ENCODE measurements around the gene SV2A. TPM values are rescaled to one million over a fixed set of nuclear protein-coding genes. Genes with fewer than 3 reads are reported as not detected.

The SV2A gene
- total RNA-seq, 4 donors from 2014 or later, result 0.12 to 0.56 (median 0.30) TPM

GRCh38 chr1:149884433-149885338, 33.0 kb downstream of the SV2A start:
- Histone ChIP-seq H3K4me3 (peak overlapping the region; percentile 66 to 81 (median 76)), H3K36me3 (no peaks in the 10 kb centered on the region), H3K4me1 (peaks cover 22% of the 10 kb centered on the region in 2 donors), H3K27ac (peak overlapping the region; percentile 95 to 99 (median 98)), H3K9me3 (no peaks in the 10 kb centered on the region), H3K27me3 (no peaks in the 10 kb centered on the region)
- DNase-seq, result peak in 1 of 2 donors; percentile 12
- in situ Hi-C loops (cut with MboI; ENCODE audit: low sequenced_read_pairs in 4 of 4), result no loop called here
- ATAC-seq, result no peak
- no peak for TF ChIP-seq CTCF (IDR thresholded peaks at IDR 0.05 in 4 of 5, conservative IDR thresholded peaks at IDR 0.05 in 1 of 5)
- no peak for TF ChIP-seq POLR2A (IDR thresholded peaks at IDR 0.05)
- intact Hi-C loops (cut with DNase I; ENCODE audit: low total_unique reads), result no loop called here

GRCh38 chr1:149883598-149884247, 33.9 kb downstream of the SV2A start:
- Histone ChIP-seq H3K27ac (no peak overlapping the region), H3K4me3 (no peak overlapping the region), H3K36me3 (no peaks in the 10 kb centered on the region), H3K4me1 (peaks cover 19% of the 10 kb centered on the region in 2 donors), H3K27me3 (no peaks in the 10 kb centered on the region), H3K9me3 (no peaks in the 10 kb centered on the region)
- intact Hi-C loops (cut with DNase I; ENCODE audit: low total_unique reads), result no loop called here
- no peak for ATAC-seq
- DNase-seq, result no peak
- in situ Hi-C loops (cut with MboI; ENCODE audit: low sequenced_read_pairs in 4 of 4), result no loop called here
- TF ChIP-seq CTCF (IDR thresholded peaks at IDR 0.05 in 4 of 5, conservative IDR thresholded peaks at IDR 0.05 in 1 of 5) (no peak), POLR2A (IDR thresholded peaks at IDR 0.05) (no peak)

- no peak for DNase-seq
- Histone ChIP-seq H3K27ac (no peak overlapping the region), H3K4me3 (no peak overlapping the region), H3K9me3 (no peaks in the 10 kb centered on the region), H3K36me3 (no peaks in the 10 kb centered on the region), H3K4me1 (peaks cover 28 to 30% of the 10 kb centered on the region in 2 donors), H3K27me3 (no peaks in the 10 kb centered on the region)
- in situ Hi-C loops (cut with MboI; ENCODE audit: low sequenced_read_pairs in 4 of 4), result no loop called here
- TF ChIP-seq CTCF (IDR thresholded peaks at IDR 0.05 in 4 of 5, conservative IDR thresholded peaks at IDR 0.05 in 1 of 5) (no peak), POLR2A (IDR thresholded peaks at IDR 0.05) (no peak)
- intact Hi-C loops (cut with DNase I; ENCODE audit: low total_unique reads), result no loop called here
- ATAC-seq, result no peak
These were observed 35.8 kb downstream of the SV2A start for GRCh38 chr1:149881876-149882275.

- Histone ChIP-seq H3K27ac (no peak overlapping the region), H3K27me3 (no peaks in the 10 kb centered on the region), H3K9me3 (no peaks in the 10 kb centered on the region), H3K36me3 (no peaks in the 10 kb centered on the region), H3K4me1 (peaks cover 23 to 24% of the 10 kb centered on the region in 2 donors), H3K4me3 (no peak overlapping the region)
- TF ChIP-seq CTCF (IDR thresholded peaks at IDR 0.05 in 4 of 5, conservative IDR thresholded peaks at IDR 0.05 in 1 of 5) (no peak), POLR2A (IDR thresholded peaks at IDR 0.05) (no peak)
- no peak for DNase-seq
- ATAC-seq, result no peak
- intact Hi-C loops (cut with DNase I; ENCODE audit: low total_unique reads) (no loop called here), in situ Hi-C loops (cut with MboI; ENCODE audit: low sequenced_read_pairs in 4 of 4) (no loop called here)
These were observed 38.1 kb downstream of the SV2A start for GRCh38 chr1:149879556-149879955.
